HFFc6 (cell line): ENCODE measurements around the gene MICAL2. TPM values are rescaled to one million over a fixed set of nuclear protein-coding genes. Genes with fewer than 3 reads are reported as not detected.

ENCODE experiments used
- DNase-seq: peaks from one replicate; pipeline ENCODE4 v3.0.0-alpha.2; 2018
- H3K27ac Mint-ChIP-seq: 2 replicates; pipeline ENCODE4 v1.8.0; 2020; ENCODE audit warnings: mild to moderate bottlenecking, mixed read lengths
- H3K27me3 Mint-ChIP-seq: 2 replicates; pipeline ENCODE4 v1.8.0; 2021; ENCODE audit warnings: mild to moderate bottlenecking, moderate library complexity, mixed read lengths; ENCODE audit not compliant: insufficient read depth
- H3K36me3 Mint-ChIP-seq: 2 replicates; pipeline ENCODE4 v1.8.0; 2021; ENCODE audit warnings: low read depth, mixed read lengths
- H3K4me1 Mint-ChIP-seq: 2 replicates; pipeline ENCODE4 v1.8.0; 2020; ENCODE audit warnings: low read depth, mixed read lengths
- H3K4me3 Mint-ChIP-seq: 2 replicates; pipeline ENCODE4 v1.8.0; 2020; ENCODE audit warnings: mild to moderate bottlenecking, moderate library complexity, mixed read lengths
- H3K9me3 Mint-ChIP-seq: 2 replicates; pipeline ENCODE4 v1.8.0; 2020; ENCODE audit warnings: mild to moderate bottlenecking, mixed read lengths
- CTCF ChIP-seq: fragments of 200-600 bp; sonication (generic); IDR thresholded peaks from 2 replicates; pipeline ENCODE4 v1.5.0; 2021; ENCODE audit warnings: antibody characterized with exemption, mild to moderate bottlenecking
- total RNA-seq, 6 experiments: library from RNA; stranded (reverse); fragmentation: NEBNext Ultra II Directional; extraction: Animal tissue kit (Norgen Biotek cat#: 25700); gene quantifications; 2 replicates in 1 of 6; 3 replicates in 5 of 6; pipeline ENCODE4 v1.2.3, GENCODE V29; 2021

MICAL2 gene
- total RNA-seq, 6 experiments from 2014 or later, result 199 to 252 (median 233) TPM

DNA sequence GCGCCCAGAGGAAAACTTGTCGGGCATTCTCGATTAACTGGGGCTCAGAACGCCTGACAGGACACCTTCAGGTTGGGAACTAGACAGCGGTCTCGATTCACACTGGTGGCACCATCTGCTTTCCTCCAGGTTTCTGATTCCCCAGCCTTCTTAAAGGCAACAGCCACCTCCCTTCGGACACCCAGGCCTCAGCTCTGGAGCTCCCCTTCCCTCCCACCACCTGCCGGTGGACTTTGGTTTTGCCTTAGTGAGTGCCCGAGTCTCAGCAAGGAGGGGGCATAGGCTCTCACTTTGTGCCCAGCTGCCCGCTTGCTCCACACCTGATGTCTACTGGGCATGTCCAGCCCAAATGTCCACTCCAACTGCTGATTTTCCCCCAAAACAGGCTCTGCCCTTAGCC lies 156.6 kb downstream of the MICAL2 start:
- no peak overlapping the region for H3K4me3 Mint-ChIP-seq
- TF ChIP-seq CTCF, result no peak
- H3K9me3 Mint-ChIP-seq, result no peaks in the 10 kb centered on the region
- H3K27ac Mint-ChIP-seq, result peak overlapping the region; percentile 18; the same call in 1 of the 2 replicates
- peaks cover 23% of the 10 kb centered on the region for H3K4me1 Mint-ChIP-seq
- no peak for DNase-seq
- H3K36me3 Mint-ChIP-seq, result peaks cover 26% of the 10 kb centered on the region
- no peaks in the 10 kb centered on the region; the same call in 1 of the 2 replicates for H3K27me3 Mint-ChIP-seq

DNA sequence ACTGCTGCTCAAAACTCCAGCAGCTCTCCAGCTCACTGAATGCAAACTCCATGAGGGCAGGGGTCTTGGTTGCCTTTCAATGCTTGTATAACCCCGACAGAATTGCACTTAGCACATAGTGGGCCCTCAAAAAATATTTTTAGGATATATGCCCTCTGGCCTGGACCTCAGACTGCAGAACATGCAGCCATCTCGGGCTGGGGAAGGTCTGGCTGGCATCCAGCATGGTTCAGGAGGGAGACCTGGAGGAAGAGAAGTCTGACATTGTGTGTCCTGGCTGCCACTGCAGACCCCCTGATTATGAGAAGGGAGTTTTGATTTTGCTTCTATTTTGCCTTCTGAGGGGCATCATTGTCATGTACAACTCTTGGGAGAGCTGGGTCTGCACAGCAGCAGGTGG lies 157.5 kb downstream of the MICAL2 start:
- H3K27me3 Mint-ChIP-seq, result peaks cover 2% of the 10 kb centered on the region
- no peak for DNase-seq
- H3K4me3 Mint-ChIP-seq, result no peak overlapping the region
- H3K4me1 Mint-ChIP-seq, result peaks cover 23% of the 10 kb centered on the region
- no peaks in the 10 kb centered on the region for H3K9me3 Mint-ChIP-seq
- no peak overlapping the region for H3K27ac Mint-ChIP-seq
- H3K36me3 Mint-ChIP-seq, result peaks cover 16% of the 10 kb centered on the region
- no peak for TF ChIP-seq CTCF

DNA sequence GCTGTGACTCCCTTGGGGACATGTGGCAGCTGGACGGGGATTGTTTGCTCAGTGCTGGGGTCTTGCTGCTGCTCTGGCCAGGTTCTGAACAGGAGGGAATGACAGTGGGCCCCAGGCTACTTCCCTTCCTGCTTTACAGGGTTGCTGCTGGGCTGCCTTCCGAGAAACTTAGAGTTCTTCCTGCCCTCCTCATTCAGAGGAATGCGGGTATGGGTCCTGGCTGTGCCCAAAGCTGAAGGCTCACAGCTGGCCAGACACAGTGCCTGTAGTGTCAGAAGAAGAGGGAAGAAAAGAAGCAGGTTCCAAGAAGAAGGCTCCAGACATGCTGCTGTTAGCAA lies 158.7 kb downstream of the MICAL2 start:
- Mint-ChIP-seq H3K4me1 (peaks cover 27% of the 10 kb centered on the region), H3K36me3 (peaks cover 5% of the 10 kb centered on the region; the same call in 1 of the 2 replicates), H3K27me3 (peaks cover 2% of the 10 kb centered on the region), H3K9me3 (no peaks in the 10 kb centered on the region), H3K4me3 (no peak overlapping the region), H3K27ac (peak overlapping the region; percentile 30; the same call in 1 of the 2 replicates)
- no peak for DNase-seq
- TF ChIP-seq CTCF, result no peak

DNA sequence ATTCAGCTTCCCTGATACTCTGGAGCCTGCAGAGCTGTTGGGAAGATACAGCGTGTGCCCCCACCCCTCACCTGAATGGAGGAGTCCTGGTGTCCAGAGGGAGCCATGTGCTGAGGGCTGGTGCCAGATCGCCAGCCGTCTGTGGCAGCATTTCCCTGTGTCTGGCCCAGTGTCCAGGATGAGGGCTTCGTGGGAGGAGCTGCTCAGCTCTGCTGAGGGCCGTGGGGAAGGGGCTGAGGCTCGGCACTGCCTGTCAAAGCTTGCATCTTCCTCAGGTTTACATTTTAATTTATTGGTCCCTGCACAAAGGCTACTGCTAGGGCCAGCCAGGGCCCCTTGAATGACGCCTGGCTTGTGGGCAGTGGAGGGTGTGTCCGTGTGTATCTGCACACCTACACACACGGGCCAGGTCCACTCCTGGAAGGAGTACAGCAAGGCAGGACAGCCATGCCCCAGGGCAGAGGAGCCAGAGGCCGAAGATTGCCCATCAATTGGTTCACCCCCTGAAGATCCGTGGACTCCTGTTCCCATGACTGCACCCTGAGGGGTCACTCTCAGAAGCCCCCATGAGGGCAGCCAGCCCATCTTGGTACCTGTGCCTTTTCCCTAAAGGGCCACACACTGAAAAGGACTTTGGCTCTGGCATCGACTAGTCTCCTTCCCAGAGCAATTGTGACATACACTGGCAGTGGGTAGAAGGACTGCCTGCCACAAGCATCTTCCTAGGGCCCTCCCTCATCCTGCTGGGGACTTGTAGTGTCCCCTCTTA lies 159.2 kb downstream of the MICAL2 start:
- no peak for TF ChIP-seq CTCF
- no peaks in the 10 kb centered on the region for H3K9me3 Mint-ChIP-seq
- no peak for DNase-seq
- H3K4me1 Mint-ChIP-seq, result peaks cover 32% of the 10 kb centered on the region
- H3K4me3 Mint-ChIP-seq, result no peak overlapping the region
- no peak overlapping the region; the same call in 1 of the 2 replicates for H3K27ac Mint-ChIP-seq
- H3K27me3 Mint-ChIP-seq, result peaks cover 2% of the 10 kb centered on the region
- H3K36me3 Mint-ChIP-seq, result 0 out of 2 replicates have a peak, but pooled peaks cover 4% of the 10 kb centered on the region

DNA sequence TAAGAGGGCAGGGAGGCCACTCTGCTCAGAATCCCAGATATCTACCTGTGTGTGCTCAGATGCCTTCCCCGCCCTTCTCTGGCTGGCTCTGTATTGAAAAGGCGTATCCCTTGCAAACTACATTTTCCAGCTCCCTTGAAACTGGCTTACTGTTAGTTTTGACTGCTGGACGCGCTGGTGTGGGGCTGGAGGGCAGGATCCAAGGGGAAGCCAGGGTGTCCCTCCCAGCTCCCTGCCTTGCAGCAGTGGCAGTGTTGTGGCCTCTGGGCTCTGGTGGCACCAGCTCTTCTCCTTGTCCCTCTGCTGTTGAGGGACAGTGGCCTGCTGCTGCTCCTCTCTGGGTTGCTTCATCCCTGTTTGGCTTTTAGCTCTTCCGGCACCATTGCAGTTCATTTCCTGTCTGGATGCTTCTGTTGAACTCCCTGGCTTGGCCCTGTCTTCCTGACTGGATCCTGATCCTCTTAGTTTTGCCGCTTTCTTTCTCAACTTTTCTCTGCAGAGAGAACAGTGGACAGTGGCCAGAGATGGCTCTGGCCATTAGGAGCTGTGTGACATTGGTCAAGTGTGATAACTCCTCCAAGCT lies 159.9 kb downstream of the MICAL2 start:
- no peak overlapping the region for H3K4me3 Mint-ChIP-seq
- no peak for DNase-seq
- 0 out of 2 replicates have a peak, but pooled peaks cover 4% of the 10 kb centered on the region for H3K36me3 Mint-ChIP-seq
- H3K9me3 Mint-ChIP-seq, result no peaks in the 10 kb centered on the region
- H3K27me3 Mint-ChIP-seq, result peaks cover 2% of the 10 kb centered on the region
- peak overlapping the region; percentile 17 for H3K27ac Mint-ChIP-seq
- peaks cover 39% of the 10 kb centered on the region for H3K4me1 Mint-ChIP-seq
- TF ChIP-seq CTCF, result no peak
